C4-2B (cell line): Measurements from ENCODE around the gene BRMS1.
A peak's percentile ranks its signal among the peaks of the same experiment; 100 is the strongest.

Experiments
- H3K27ac ChIP-seq: fragments of 450-650 bp; 2 replicates; pipeline ENCODE4 v1.5.1; 2017
- ZFX ChIP-seq: fragments of 450-650 bp; IDR thresholded peaks from 2 replicates; pipeline ENCODE4 v1.6.1; 2017
- TF ChIP-seq, protein P1 (sequence below): fragments of 450-650 bp; conservative IDR thresholded peaks from 2 replicates; pipeline ENCODE4 v1.5.1; 2017; ENCODE audit warnings: mild to moderate bottlenecking

The BRMS1 gene

DNA sequence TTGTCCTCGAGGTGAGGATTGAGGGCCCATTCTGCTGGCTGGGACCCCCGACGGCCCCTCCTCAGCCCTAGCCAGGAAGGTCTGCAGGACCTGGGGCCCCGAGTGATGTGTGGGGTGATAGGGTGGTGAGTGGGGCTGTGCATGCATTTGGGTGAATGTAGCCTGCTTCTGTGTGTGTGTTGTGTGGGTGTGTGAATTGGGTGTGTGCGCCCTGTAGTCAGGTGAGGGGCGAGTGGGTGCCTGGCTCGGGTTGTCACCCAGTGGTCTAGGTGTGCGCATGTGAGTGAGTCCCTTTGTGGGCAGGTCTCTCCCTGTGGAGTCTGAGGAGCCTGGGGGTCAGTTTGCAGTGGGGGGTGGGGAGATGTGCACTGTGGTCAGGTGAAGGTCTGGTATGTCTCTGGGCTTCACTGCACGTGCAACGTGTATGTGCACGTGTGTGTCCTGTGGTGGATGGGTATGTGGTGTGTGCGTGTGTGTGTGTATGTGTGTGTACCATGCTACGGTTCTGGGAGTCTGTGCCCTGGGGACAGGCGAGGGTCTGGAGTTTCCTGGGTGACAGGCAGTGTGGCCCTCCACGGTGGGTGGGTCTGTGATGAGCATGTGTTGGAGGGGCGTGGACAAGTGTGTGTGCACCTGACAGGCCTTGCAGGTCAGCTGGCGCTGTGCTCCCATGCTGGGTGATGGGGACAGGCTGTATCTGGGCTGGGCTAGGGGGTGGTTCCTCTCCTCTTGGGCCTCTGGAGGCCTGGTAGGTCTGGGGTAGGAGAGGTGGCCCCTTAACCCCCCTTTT, 52.2 kb downstream of the BRMS1 start:
- no peak for TF ChIP-seq ZFX
- no peak overlapping the region for H3K27ac ChIP-seq

DNA sequence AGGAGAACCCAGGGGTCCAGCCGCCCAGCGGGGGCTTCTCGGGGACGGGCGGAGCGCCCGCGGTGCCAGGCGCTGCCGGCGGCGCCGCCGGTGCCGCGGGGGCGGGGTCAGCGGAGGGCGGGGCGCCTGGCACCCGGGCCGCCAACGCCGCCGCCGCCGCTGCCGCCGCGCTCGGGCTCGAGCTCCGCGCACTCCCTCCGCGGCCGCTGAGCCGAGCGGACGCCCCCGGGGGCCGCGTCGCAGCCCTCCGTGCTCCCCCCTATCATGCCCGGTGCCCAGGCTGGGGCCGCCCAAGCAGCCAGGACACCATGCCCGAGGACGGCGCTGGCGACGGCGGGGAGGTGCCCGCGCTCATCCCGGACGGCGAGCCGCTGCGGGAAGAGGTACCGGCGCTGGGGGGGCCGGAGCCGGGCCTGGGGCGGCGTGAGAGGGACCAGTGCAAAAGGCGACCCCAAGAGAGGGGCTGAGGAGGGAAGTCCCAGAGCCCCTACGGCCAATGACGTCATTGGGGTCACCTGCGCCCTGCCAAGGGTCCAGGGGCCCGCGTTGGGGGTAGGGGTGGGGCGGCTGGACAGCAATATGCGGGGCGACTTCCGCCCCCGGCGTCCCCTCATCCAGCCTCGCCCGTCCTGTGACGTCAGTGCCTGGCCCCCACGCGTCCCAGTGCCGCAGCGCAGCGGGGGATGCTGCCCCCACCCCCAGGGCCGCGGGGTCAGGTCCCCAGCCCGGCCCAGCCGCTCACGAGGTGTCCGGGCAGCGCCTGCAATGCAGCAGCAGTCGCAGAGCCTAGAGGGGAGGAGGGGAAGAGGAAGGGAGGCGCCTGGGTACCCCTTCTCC, 53.0 kb downstream of the BRMS1 start, which contains the start of gene TMEM151A:
Gene TMEM151A, plus strand, starts transcription at position 189 of the 837 bp plus-strand sequence. Its CDS starts 120 bp downstream, at position 309.
- no peak for TF ChIP-seq ZFX
- TF ChIP-seq, protein P1, sequence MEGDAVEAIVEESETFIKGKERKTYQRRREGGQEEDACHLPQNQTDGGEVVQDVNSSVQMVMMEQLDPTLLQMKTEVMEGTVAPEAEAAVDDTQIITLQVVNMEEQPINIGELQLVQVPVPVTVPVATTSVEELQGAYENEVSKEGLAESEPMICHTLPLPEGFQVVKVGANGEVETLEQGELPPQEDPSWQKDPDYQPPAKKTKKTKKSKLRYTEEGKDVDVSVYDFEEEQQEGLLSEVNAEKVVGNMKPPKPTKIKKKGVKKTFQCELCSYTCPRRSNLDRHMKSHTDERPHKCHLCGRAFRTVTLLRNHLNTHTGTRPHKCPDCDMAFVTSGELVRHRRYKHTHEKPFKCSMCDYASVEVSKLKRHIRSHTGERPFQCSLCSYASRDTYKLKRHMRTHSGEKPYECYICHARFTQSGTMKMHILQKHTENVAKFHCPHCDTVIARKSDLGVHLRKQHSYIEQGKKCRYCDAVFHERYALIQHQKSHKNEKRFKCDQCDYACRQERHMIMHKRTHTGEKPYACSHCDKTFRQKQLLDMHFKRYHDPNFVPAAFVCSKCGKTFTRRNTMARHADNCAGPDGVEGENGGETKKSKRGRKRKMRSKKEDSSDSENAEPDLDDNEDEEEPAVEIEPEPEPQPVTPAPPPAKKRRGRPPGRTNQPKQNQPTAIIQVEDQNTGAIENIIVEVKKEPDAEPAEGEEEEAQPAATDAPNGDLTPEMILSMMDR, result no peak
- H3K27ac ChIP-seq, result no peak within 1 kb of the TSS

DNA sequence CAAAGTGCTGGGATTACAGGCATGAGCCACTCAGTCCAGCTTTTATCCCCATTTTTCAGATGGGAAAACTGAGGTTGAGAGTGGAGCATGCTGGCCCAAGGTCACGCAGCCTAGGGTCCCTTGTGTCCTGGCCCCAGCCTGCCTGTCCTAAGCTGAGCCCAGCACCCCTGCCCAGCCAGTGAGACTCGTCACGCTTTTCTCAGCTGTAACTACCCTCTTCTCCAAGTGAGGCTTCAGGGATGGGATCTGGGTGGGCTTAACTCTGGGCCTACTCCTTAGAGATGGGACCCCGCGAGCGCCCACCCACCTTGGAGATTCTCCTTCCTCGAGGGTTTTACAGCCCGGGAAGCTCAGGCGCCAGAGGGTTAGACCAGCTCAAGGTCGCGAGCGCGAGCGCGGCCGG, 53.6 kb downstream of the BRMS1 start:
- TF ChIP-seq ZFX, result no peak
- TF ChIP-seq, protein P1, result no peak

DNA sequence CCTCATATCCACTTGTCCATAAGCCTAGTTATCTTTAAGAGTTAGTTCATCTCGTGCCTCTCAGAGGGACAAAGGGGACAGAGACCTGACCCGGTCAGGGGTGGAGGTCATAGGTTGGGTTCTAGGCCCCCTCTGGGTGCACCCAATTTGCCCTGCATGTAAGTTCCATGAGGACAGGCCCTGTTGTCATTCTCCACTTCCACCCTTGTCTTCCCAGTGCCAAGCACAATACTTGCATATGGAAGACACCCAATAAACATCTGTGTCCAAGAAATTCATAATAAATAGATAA, 54.6 kb downstream of the BRMS1 start:
- no peak for TF ChIP-seq ZFX
- TF ChIP-seq, protein P1, result no peak
- H3K27ac ChIP-seq, result peak overlapping the region; percentile 91

More for the DNA sequence above, 53.6 kb downstream of the BRMS1 start:
- H3K27ac ChIP-seq, result no peak overlapping the region

DNA sequence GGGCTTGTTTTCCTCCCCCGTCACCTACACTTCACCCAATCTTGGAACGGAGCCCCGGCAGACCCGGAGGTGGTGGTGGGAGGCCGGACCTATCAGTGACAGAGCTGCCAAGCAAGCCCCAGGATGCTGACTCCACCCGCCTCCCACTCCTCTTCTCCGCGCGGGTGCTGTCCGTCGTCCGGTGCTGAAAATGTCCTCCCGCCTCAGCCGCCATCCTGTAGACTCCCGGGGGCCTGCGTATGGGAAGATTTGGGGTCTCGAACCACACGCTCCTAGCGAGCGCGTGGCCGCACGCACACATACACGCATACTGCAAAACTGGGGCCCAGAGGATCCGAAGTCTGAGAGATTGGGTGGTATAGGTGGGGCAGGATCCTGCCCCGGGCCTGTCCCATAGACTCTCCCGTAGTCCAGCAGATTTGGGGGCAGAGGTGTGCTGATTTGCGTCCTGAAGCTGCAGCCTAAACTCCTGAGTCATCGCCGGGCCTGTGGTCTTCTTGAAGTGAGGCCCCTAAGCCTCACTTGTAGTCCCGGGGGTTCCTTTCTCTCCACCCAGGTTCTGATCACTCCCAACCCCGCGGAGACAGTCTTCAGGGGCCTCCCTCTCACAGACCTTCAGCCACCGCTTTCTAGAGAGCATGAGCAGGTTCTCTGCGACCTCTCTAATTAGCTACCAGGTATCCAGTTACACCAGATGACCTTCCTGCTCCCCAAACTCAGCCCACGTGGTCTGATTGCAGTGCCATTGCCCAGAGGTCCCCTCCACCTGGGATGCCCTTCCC, 55.2 kb downstream of the BRMS1 start:
- H3K27ac ChIP-seq, result peak overlapping the region; percentile 91
- TF ChIP-seq ZFX, result no peak
- TF ChIP-seq, protein P1, result no peak

DNA sequence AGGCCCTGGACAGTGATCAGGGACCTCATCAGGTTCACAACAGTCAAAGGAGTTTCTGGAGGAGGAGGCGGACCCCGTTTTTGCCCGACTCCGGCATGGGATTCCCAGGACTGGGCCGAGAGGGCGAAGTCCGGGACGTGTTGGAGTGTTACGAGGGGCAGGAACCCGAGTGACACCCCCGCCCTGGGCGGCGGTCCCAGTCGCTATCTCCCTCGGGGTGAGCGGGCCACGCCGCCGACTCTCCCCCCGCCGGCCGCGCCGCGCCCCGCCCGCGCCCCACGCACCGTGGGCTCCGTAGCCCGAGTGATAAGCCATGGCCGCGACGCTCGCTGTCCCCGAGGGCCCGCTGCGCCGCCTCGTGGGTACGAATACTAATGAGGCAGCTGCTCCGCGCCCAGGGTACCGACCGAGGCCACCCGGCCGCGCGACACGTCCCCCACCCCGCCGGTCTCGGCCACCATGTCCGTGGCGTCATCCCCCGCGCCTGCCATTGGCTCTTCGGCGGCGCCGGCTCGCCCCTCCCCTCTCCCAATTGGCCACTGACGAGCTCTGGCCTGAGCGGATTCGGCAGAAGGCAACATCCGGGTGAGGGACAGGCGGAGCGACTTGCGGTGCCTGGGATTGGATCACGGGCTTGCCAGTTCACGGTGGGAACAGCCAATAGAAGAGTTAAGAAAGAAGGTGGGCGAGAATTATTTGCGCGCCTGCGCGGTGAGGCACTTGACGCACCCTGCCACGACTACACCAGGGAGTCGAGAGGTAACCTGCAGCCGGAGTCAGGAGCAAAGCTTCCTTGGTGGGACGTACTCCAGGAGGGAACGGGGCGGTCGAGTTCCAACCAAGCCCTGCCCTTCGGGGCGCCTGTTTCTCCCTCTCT, 56.0 kb downstream of the BRMS1 start, which contains the start of gene YIF1A:
Gene YIF1A, minus strand, starts transcription at position 473 of the 877 bp plus-strand sequence. Its CDS starts 158 bp downstream, at position 315.
- TF ChIP-seq, protein P1, result no peak
- TF ChIP-seq ZFX, result peak; percentile 69; the same call in 1 of the 2 replicates

More for the DNA sequence above, 56.0 kb downstream of the BRMS1 start, which contains the start of gene YIF1A:
- H3K27ac ChIP-seq, result peak within 1 kb of the TSS; percentile 91
